Measurements from ENCODE around the gene MAGI2.

DNA sequence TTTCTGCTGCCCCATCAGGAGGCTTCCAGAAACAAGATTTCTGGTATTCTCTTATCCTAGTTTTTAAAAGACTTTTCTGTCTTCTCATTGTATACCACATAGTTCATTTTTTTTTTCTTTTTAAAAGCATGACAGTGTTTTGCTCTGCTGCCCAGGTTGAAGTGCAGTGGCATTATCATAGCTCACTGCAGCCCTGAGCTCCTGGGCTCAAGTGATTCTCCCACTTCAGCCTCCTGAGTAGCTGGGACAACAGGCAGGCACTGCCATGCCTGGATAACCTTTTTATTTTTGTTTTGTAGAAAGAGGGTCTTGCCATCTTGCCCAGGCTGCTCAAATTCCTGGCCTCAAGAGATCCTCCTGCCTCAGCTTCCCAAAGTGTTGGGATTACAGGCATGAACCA lies 757.6 kb downstream of the MAGI2 start:
- no peak for TF ChIP-seq EP300 (IDR thresholded peaks at IDR 0.05)
- TF ChIP-seq CTCF (IDR thresholded peaks at IDR 0.05) = no peak
- TF ChIP-seq POLR2AphosphoS5 (IDR thresholded peaks at IDR 0.05) = no peak
- TF ChIP-seq POLR2A (IDR thresholded peaks at IDR 0.05) = no peak

Measured in suprapubic skin (tissue), 4 donors.